Ovary (tissue), 3 donors: ENCODE measurements around the gene ELAVL2.

Source experiments
- CTCF ChIP-seq, 3 donors: fragments of 450-650 bp in 2 of 3; fragments of 200-600 bp in 1 of 3; IDR thresholded peaks; one replicate each; pipeline versions ENCODE4 v1.5.1 to v1.8.0; 2016 to 2022; ENCODE audit warnings: antibody characterized with exemption in 3 of 3, mild to moderate bottlenecking in 1 of 3
- POLR2A ChIP-seq: fragments of 450-650 bp; IDR thresholded peaks from one replicate; pipeline ENCODE4 v1.6.1; 2017; ENCODE audit warnings: antibody characterized with exemption, mild to moderate bottlenecking, moderate library complexity
- donor health status: DM: no; HTN: no; CAD: no.

DNA sequence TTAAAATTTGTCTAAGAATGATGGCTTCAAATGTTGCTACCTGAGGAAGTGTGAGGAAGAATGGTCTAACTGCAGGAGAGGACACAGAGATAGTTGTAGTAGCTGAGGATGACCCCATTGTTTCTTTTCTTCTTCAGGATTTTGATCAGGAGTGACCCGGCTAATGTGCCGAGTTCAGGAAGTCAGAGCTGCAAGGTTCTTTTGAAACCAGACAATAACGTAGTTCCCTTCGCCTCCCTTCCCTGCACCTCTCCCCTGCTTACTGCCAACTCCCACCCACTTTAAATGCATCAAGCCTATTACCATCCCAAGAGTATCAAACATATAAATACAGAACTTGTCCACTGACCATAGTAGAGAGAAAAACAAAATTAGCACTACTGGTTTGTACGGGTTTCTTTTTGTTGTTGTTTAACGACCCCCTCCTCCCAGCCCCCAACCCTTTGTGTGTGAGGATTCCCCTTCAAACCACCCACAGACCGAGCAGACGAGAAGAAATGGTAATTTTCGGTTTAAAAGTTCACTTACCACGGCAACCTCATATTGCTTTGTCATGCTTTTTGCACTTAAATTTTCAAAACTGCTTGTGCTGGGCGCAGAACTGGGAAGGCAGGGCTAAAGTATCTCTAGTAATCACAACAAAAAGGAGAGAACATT is 23.5 kb upstream of the ELAVL2 start:
- TF ChIP-seq CTCF (IDR thresholded peaks at IDR 0.05) (no peak), POLR2A (no peak)
